Stimulated activated naive CD8-positive, alpha-beta T cell treated with anti-CD3 and anti-CD28 coated beads, Interleukin-15, Interleukin-2, amounts not matched to agents 100 U/mL and 50 U/mL, for 24 hours (primary cell): ENCODE data around the gene GYS1.

Experiments used
- ATAC-seq: fragments of 150-1000 bp; cut with Tn5 transposase; one replicate; pipeline ENCODE4 v1.10.0; 2021
- DNase-seq: peaks from one replicate; pipeline ENCODE4 v3.0.0; 2021

The GYS1 gene

GRCh38 chr19:48964205-48965039, 28.7 kb downstream of the GYS1 start:
- peak; percentile 37 for DNase-seq
- no peak for ATAC-seq

- ATAC-seq (peak; percentile 42), DNase-seq (peak; percentile 92)
Observed at GRCh38 chr19:48963371-48964204, 29.5 kb downstream of the GYS1 start.

- DNase-seq: no peak
- ATAC-seq: no peak
Observed at GRCh38 chr19:48962849-48963165, 30.3 kb downstream of the GYS1 start.

- peak; percentile 80 for DNase-seq
- peak; percentile 41 for ATAC-seq
Observed at GRCh38 chr19:48962029-48962848, 30.9 kb downstream of the GYS1 start.

GRCh38 chr19:48961673-48962028, 31.5 kb downstream of the GYS1 start:
- DNase-seq: no peak
- ATAC-seq: no peak

GRCh38 chr19:48961051-48961649, 32.0 kb downstream of the GYS1 start:
- no peak for ATAC-seq
- peak; percentile 41 for DNase-seq

- no peak for ATAC-seq
- no peak for DNase-seq
Observed at GRCh38 chr19:48959341-48960239, 33.5 kb downstream of the GYS1 start.

GRCh38 chr19:48958006-48958405, 35.1 kb downstream of the GYS1 start:
- no peak for DNase-seq
- ATAC-seq: no peak

GRCh38 chr19:48955308-48955958, 37.7 kb downstream of the GYS1 start:
- ATAC-seq (no peak), DNase-seq (no peak)

- ATAC-seq (peak; percentile 89), DNase-seq (peak; percentile 98)
Observed at GRCh38 chr19:48954595-48955307, 38.4 kb downstream of the GYS1 start, which contains the start of gene BAX. Gene BAX (plus strand): TSS chr19:48954875. CDS start chr19:48954929, 54 bp downstream.

- DNase-seq (no peak), ATAC-seq (no peak)
Observed at GRCh38 chr19:48953990-48954594, 39.0 kb downstream of the GYS1 start.

GRCh38 chr19:48953141-48953540, 40.0 kb downstream of the GYS1 start:
- ATAC-seq (no peak), DNase-seq (no peak)

- DNase-seq (no peak), ATAC-seq (no peak)
Observed at GRCh38 chr19:48950830-48951519, 42.1 kb downstream of the GYS1 start.

- ATAC-seq: no peak
- no peak for DNase-seq
Observed at GRCh38 chr19:48950159-48950558, 43.0 kb downstream of the GYS1 start.

GRCh38 chr19:48947258-48947542, 45.9 kb downstream of the GYS1 start:
- ATAC-seq: no peak
- DNase-seq: no peak

GRCh38 chr19:48946463-48947257, 46.4 kb downstream of the GYS1 start:
- no peak for DNase-seq
- ATAC-seq: no peak

GRCh38 chr19:48945817-48946216, 47.3 kb downstream of the GYS1 start:
- DNase-seq: no peak
- no peak for ATAC-seq

- no peak for DNase-seq
- no peak for ATAC-seq
Observed at GRCh38 chr19:48945415-48945814, 47.7 kb downstream of the GYS1 start.
